Activated CD4-positive, alpha-beta memory T cell treated with anti-CD3 and anti-CD28 coated beads, Interleukin-2, amount 10 ng/mL, durations not matched to agents 7 days and 5 days (primary cell): Measurements from ENCODE around the gene OBP2A. TPM values are rescaled to one million over a fixed set of nuclear protein-coding genes. Genes with fewer than 3 reads are reported as not detected.
"Not testable (repeated sequence)": the region's sequence is repeated elsewhere in the genome, so short reads cannot be mapped to it uniquely, and the experiment has no call there.

ENCODE experiments used
- CTCF ChIA-PET: fragments of 350-600 bp; sonication (Branson Sonifier 250); formaldehyde crosslinking; loops from one replicate; lab custom pipeline; 2021; ENCODE audit warnings: antibody characterized with exemption, inconsistent platforms; lab: Charles Lee
- POLR2A ChIA-PET: fragments of 350-600 bp; sonication (Branson Sonifier 250); formaldehyde crosslinking; loops from one replicate; lab custom pipeline; 2021; ENCODE audit warnings: antibody characterized with exemption; lab: Charles Lee
- DNase-seq: peaks from one replicate; pipeline ENCODE4 v3.0.0-alpha.2; 2020
- H3K27ac Mint-ChIP-seq: one replicate; pipeline ENCODE4 v1.8.0; 2021; ENCODE audit warnings: mild to moderate bottlenecking, mixed read lengths
- H3K27me3 Mint-ChIP-seq: one replicate; pipeline ENCODE4 v1.8.0; 2021; ENCODE audit warnings: mixed read lengths
- H3K36me3 Mint-ChIP-seq: one replicate; pipeline ENCODE4 v1.8.0; 2021; ENCODE audit warnings: low read depth, mixed read lengths
- H3K4me1 Mint-ChIP-seq: one replicate; pipeline ENCODE4 v1.8.0; 2021; ENCODE audit warnings: mixed read lengths
- H3K4me3 Mint-ChIP-seq: one replicate; pipeline ENCODE4 v1.8.0; 2021; ENCODE audit warnings: mild to moderate bottlenecking, mixed read lengths
- H3K9me3 Mint-ChIP-seq: one replicate; pipeline ENCODE4 v1.8.0; 2021; ENCODE audit warnings: mixed read lengths
- total RNA-seq, 2 experiments: library from RNA; stranded (reverse); gene quantifications; one replicate each; pipeline ENCODE4 v1.2.3, GENCODE V29; 2021

Gene OBP2A
- total RNA-seq, 2 experiments from 2014 or later = not detected

GRCh38 chr9:135543262-135543894 is 2.5 kb upstream of the OBP2A start:
- peaks cover 22% of the 10 kb centered on the region for H3K27me3 Mint-ChIP-seq
- H3K27ac Mint-ChIP-seq, POLR2A ChIA-PET, H3K36me3 Mint-ChIP-seq, DNase-seq, H3K4me1 Mint-ChIP-seq, CTCF ChIA-PET, H3K9me3 Mint-ChIP-seq, H3K4me3 Mint-ChIP-seq: not testable (repeated sequence)

- Mint-ChIP-seq H3K4me3 (no peak overlapping the region), H3K9me3 (no peaks in the 10 kb centered on the region), H3K27me3 (peaks cover 12% of the 10 kb centered on the region), H3K27ac (no peak overlapping the region), H3K4me1 (no peaks in the 10 kb centered on the region), H3K36me3 (no peaks in the 10 kb centered on the region)
- CTCF ChIA-PET = no interaction called here
- POLR2A ChIA-PET = no interaction called here
- no peak for DNase-seq
Measured at GRCh38 chr9:135544981-135545635, 818 bp upstream of the OBP2A start.

GRCh38 chr9:135546792-135547617 is 1.1 kb downstream of the OBP2A start:
- H3K9me3 Mint-ChIP-seq, POLR2A ChIA-PET, H3K27ac Mint-ChIP-seq, CTCF ChIA-PET, H3K36me3 Mint-ChIP-seq, DNase-seq, H3K4me3 Mint-ChIP-seq, H3K4me1 Mint-ChIP-seq: not testable (repeated sequence)
- H3K27me3 Mint-ChIP-seq = peaks cover 11% of the 10 kb centered on the region

GRCh38 chr9:135547756-135548736 is 2.1 kb downstream of the OBP2A start:
- Mint-ChIP-seq H3K4me1 (no peaks in the 10 kb centered on the region), H3K27ac (no peak overlapping the region), H3K4me3 (no peak overlapping the region), H3K9me3 (no peaks in the 10 kb centered on the region), H3K27me3 (peaks cover 7% of the 10 kb centered on the region), H3K36me3 (no peaks in the 10 kb centered on the region)
- no peak for DNase-seq
- ChIA-PET POLR2A (no interaction called here), CTCF (no interaction called here)

- H3K36me3 Mint-ChIP-seq, DNase-seq, H3K9me3 Mint-ChIP-seq, H3K4me3 Mint-ChIP-seq, POLR2A ChIA-PET, H3K27me3 Mint-ChIP-seq, CTCF ChIA-PET, H3K4me1 Mint-ChIP-seq, H3K27ac Mint-ChIP-seq: not testable (repeated sequence)
Measured at GRCh38 chr9:135549478-135550343, 3.8 kb downstream of the OBP2A start.

- no peaks in the 10 kb centered on the region for H3K9me3 Mint-ChIP-seq
- ChIA-PET CTCF (no interaction called here), POLR2A (no interaction called here)
- H3K4me3 Mint-ChIP-seq = no peak overlapping the region
- DNase-seq = no peak
- H3K27ac Mint-ChIP-seq = no peak overlapping the region
- no peaks in the 10 kb centered on the region for H3K27me3 Mint-ChIP-seq
- no peaks in the 10 kb centered on the region for H3K4me1 Mint-ChIP-seq
- no peaks in the 10 kb centered on the region for H3K36me3 Mint-ChIP-seq
Measured at GRCh38 chr9:135550344-135550918, 4.5 kb downstream of the OBP2A start.

GRCh38 chr9:135551031-135551430 is 5.1 kb downstream of the OBP2A start:
- POLR2A ChIA-PET = no interaction called here
- DNase-seq = no peak
- CTCF ChIA-PET = no interaction called here

GRCh38 chr9:135551456-135551855 is 5.5 kb downstream of the OBP2A start:
- no peaks in the 10 kb centered on the region for H3K9me3 Mint-ChIP-seq

More at GRCh38 chr9:135551031-135551430, 5.1 kb downstream of the OBP2A start:
- Mint-ChIP-seq H3K36me3 (no peaks in the 10 kb centered on the region), H3K27ac (no peak overlapping the region), H3K27me3 (no peaks in the 10 kb centered on the region), H3K4me3 (no peak overlapping the region), H3K9me3 (no peaks in the 10 kb centered on the region), H3K4me1 (no peaks in the 10 kb centered on the region)

GRCh38 chr9:135552021-135552697 is 6.2 kb downstream of the OBP2A start:
- POLR2A ChIA-PET = no interaction called here
- no peaks in the 10 kb centered on the region for H3K9me3 Mint-ChIP-seq
- H3K4me1 Mint-ChIP-seq = no peaks in the 10 kb centered on the region
- CTCF ChIA-PET = no interaction called here
- no peaks in the 10 kb centered on the region for H3K36me3 Mint-ChIP-seq
- DNase-seq = no peak
- H3K4me3 Mint-ChIP-seq = no peak overlapping the region
- no peak overlapping the region for H3K27ac Mint-ChIP-seq
- peaks cover 2% of the 10 kb centered on the region for H3K27me3 Mint-ChIP-seq

More at GRCh38 chr9:135551456-135551855, 5.5 kb downstream of the OBP2A start:
- POLR2A ChIA-PET = no interaction called here
- Mint-ChIP-seq H3K27me3 (no peaks in the 10 kb centered on the region), H3K4me3 (no peak overlapping the region), H3K4me1 (no peaks in the 10 kb centered on the region), H3K36me3 (no peaks in the 10 kb centered on the region), H3K27ac (no peak overlapping the region)
- no peak for DNase-seq
- CTCF ChIA-PET = no interaction called here

- no peak for DNase-seq
- CTCF ChIA-PET = no interaction called here
- H3K27me3 Mint-ChIP-seq = peaks cover 2% of the 10 kb centered on the region
- no peaks in the 10 kb centered on the region for H3K36me3 Mint-ChIP-seq
- POLR2A ChIA-PET = no interaction called here
- H3K4me1 Mint-ChIP-seq = no peaks in the 10 kb centered on the region
- no peaks in the 10 kb centered on the region for H3K9me3 Mint-ChIP-seq
- H3K27ac Mint-ChIP-seq = no peak overlapping the region
- H3K4me3 Mint-ChIP-seq = no peak overlapping the region
Measured at GRCh38 chr9:135552698-135553171, 6.8 kb downstream of the OBP2A start.

GRCh38 chr9:135554718-135555117 is 8.8 kb downstream of the OBP2A start:
- H3K9me3 Mint-ChIP-seq = no peaks in the 10 kb centered on the region
- CTCF ChIA-PET = no interaction called here
- DNase-seq = no peak
- peaks cover 3% of the 10 kb centered on the region for H3K27me3 Mint-ChIP-seq
- POLR2A ChIA-PET = no interaction called here
- H3K4me1 Mint-ChIP-seq = no peaks in the 10 kb centered on the region
- no peaks in the 10 kb centered on the region for H3K36me3 Mint-ChIP-seq
- H3K27ac Mint-ChIP-seq = no peak overlapping the region
- no peak overlapping the region for H3K4me3 Mint-ChIP-seq
